Measurements from ENCODE around the gene SLC19A1.
"Not testable (repeated sequence)": the region's sequence is repeated elsewhere in the genome, so short reads cannot be mapped to it uniquely, and the experiment has no call there.

Gene SLC19A1

GRCh38 chr21:45506241-45506817, 35.9 kb downstream of the SLC19A1 start:
- DNase-seq (ENCODE audit: low spot score), result no peak

- no peak for DNase-seq (ENCODE audit: low spot score)
Observed at GRCh38 chr21:45505416-45506021, 36.7 kb downstream of the SLC19A1 start.

- DNase-seq (ENCODE audit: low spot score), result no peak
Observed at GRCh38 chr21:45504516-45505415, 37.5 kb downstream of the SLC19A1 start.

- no peak for DNase-seq (ENCODE audit: low spot score)
Observed at GRCh38 chr21:45504021-45504515, 38.2 kb downstream of the SLC19A1 start.

- DNase-seq (ENCODE audit: low spot score), result not testable (repeated sequence)
Observed at GRCh38 chr21:45503226-45503625, 39.0 kb downstream of the SLC19A1 start.

GRCh38 chr21:45502600-45502999, 39.6 kb downstream of the SLC19A1 start:
- no peak for DNase-seq (ENCODE audit: low spot score)

GRCh38 chr21:45502006-45502345, 40.3 kb downstream of the SLC19A1 start:
- DNase-seq (ENCODE audit: low spot score), result no peak

GRCh38 chr21:45501081-45502005, 40.9 kb downstream of the SLC19A1 start:
- DNase-seq (ENCODE audit: low spot score), result not testable (repeated sequence)

GRCh38 chr21:45499970-45500577, 42.2 kb downstream of the SLC19A1 start:
- DNase-seq (ENCODE audit: low spot score), result no peak

GRCh38 chr21:45499201-45499750, 43.0 kb downstream of the SLC19A1 start:
- DNase-seq (ENCODE audit: low spot score), result no peak

- no peak for DNase-seq (ENCODE audit: low spot score)
Observed at GRCh38 chr21:45498646-45499000, 43.6 kb downstream of the SLC19A1 start.

- no peak for DNase-seq (ENCODE audit: low spot score)
Observed at GRCh38 chr21:45497846-45498645, 44.2 kb downstream of the SLC19A1 start.

GRCh38 chr21:45496968-45497845, 45.0 kb downstream of the SLC19A1 start:
- no peak for DNase-seq (ENCODE audit: low spot score)

- no peak for DNase-seq (ENCODE audit: low spot score)
Observed at GRCh38 chr21:45496151-45496967, 45.9 kb downstream of the SLC19A1 start.

GRCh38 chr21:45494851-45495680, 47.2 kb downstream of the SLC19A1 start:
- DNase-seq (ENCODE audit: low spot score), result no peak

GRCh38 chr21:45494135-45494850, 47.9 kb downstream of the SLC19A1 start:
- no peak for DNase-seq (ENCODE audit: low spot score)
